ENCODE measurements around the gene PARD3B. TPM values are rescaled to one million over a fixed set of nuclear protein-coding genes. Genes with fewer than 3 reads are reported as not detected.

Gene PARD3B
- total RNA-seq, 1 experiment from 2014 or later, result 6.4 TPM

DNA sequence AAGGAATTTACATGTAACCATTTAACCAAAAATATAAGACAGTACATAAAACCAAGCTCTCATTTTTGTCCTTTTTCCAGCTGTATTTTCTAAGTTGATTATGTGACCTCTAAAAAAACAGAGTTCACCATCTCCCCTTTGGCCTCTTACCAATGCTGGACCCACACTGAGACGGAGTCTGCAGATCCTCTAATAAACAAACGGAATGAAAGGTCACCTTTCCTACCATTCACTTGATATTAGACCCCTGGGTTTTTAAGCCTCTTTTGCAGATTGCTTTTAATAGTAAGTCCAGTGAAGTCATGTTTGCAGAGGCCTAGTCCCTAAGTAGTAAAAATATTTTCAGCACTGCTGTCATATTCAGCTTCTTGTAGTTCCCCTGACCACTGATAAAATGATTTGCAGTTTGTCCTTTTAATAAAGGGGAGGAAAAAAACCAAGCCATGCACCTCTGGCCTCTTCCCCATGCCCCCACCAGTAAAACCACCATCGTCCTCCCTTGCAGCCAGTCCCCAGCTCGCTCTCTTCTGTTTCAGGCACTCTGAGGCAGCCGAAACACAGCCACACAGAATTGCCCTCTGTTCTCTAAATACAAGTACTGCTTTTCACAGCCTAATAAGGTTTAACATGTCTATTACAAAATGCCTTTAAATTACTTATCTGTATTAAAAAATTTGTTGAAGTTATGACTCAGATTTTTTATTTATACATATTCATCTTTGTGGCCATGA lies 427.5 kb downstream of the PARD3B start:
- Histone ChIP-seq H3K23ac (ENCODE audit: insufficient read length, low read depth, low read length) (no peak overlapping the region), H4K8ac (replicated peaks; ENCODE audit: insufficient read length, low read depth, low read length) (no peak overlapping the region), H2BK12ac (ENCODE audit: insufficient read length, low read depth, low read length) (no peak overlapping the region), H3K56ac (ENCODE audit: insufficient read length, low read depth, low read length) (no peak overlapping the region), H4K91ac (ENCODE audit: insufficient read length, low read depth, low read length) (no peak overlapping the region), H2BK5ac (ENCODE audit: insufficient read length, low read length) (no peak overlapping the region), H3K4me2 (ENCODE audit: insufficient read depth, insufficient read length, low read length) (no peak overlapping the region), H2BK120ac (ENCODE audit: low read depth, low read length, poor library complexity, severe bottlenecking) (no peak overlapping the region), H3K79me2 (ENCODE audit: insufficient read depth, low read length) (no peaks in the 10 kb centered on the region), H3K27me3 (ENCODE audit: insufficient read depth, low read length) (no peaks in the 10 kb centered on the region), H4K5ac (ENCODE audit: insufficient read length, low read depth, low read length) (no peak overlapping the region), H3K14ac (ENCODE audit: insufficient read depth, low read length) (no peak overlapping the region), H4K20me1 (ENCODE audit: control insufficient read depth, insufficient read depth, insufficient read length) (no peaks in the 10 kb centered on the region), H3K4ac (ENCODE audit: low read depth, low read length) (no peak overlapping the region), H3K18ac (ENCODE audit: insufficient read length, low read depth, low read length) (no peak overlapping the region), H3K4me1 (ENCODE audit: insufficient read depth, low read length) (no peaks in the 10 kb centered on the region), H3T11ph (ENCODE audit: low read length) (no peak overlapping the region), H3K9me3 (ENCODE audit: control insufficient read depth, low read depth, low read length) (no peaks in the 10 kb centered on the region), H3K79me1 (ENCODE audit: insufficient read depth, low read depth, low read length, poor library complexity, severe bottlenecking) (no peaks in the 10 kb centered on the region), H3K9ac (ENCODE audit: extremely low read depth, insufficient read length, low read length) (no peak overlapping the region), H3K27ac (ENCODE audit: insufficient read length, low read depth, low read length) (no peak overlapping the region), H2AK5ac (ENCODE audit: insufficient read length, low read length) (no peak overlapping the region), H3K23me2 (ENCODE audit: insufficient read length, low read depth, low read length, poor library complexity, severe bottlenecking) (no peaks in the 10 kb centered on the region), H2AFZ (ENCODE audit: low read length) (no peak overlapping the region), H2BK20ac (ENCODE audit: low read depth, low read length, poor library complexity, severe bottlenecking) (no peak overlapping the region), H2BK15ac (ENCODE audit: low read depth, low read length) (no peak overlapping the region)
- Mint-ChIP-seq H3K27me3 (ENCODE audit: low read depth) (no peaks in the 10 kb centered on the region), H3K36me3 (ENCODE audit: insufficient read depth in 1 of 3, low read depth in 3 of 3) (no peaks in the 10 kb centered on the region), H3K4me3 (no peak overlapping the region), H3K4me1 (peaks cover 7 to 8% of the 10 kb centered on the region in 2 experiments), H3K9me3 (no peaks in the 10 kb centered on the region), H3K27ac (peak overlapping the region in 2 of 3 experiments; percentile 70 to 82; a peak in 2 of 7 replicates)
- no CpG with 5 or more reads among the region's 5 CpGs for WGBS (ENCODE audit: extremely low coverage, insufficient read length, low lambda C conversion rate)
- no peak for DNase-seq
- TF ChIP-seq, protein P1, sequence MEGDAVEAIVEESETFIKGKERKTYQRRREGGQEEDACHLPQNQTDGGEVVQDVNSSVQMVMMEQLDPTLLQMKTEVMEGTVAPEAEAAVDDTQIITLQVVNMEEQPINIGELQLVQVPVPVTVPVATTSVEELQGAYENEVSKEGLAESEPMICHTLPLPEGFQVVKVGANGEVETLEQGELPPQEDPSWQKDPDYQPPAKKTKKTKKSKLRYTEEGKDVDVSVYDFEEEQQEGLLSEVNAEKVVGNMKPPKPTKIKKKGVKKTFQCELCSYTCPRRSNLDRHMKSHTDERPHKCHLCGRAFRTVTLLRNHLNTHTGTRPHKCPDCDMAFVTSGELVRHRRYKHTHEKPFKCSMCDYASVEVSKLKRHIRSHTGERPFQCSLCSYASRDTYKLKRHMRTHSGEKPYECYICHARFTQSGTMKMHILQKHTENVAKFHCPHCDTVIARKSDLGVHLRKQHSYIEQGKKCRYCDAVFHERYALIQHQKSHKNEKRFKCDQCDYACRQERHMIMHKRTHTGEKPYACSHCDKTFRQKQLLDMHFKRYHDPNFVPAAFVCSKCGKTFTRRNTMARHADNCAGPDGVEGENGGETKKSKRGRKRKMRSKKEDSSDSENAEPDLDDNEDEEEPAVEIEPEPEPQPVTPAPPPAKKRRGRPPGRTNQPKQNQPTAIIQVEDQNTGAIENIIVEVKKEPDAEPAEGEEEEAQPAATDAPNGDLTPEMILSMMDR (conservative IDR thresholded peaks at IDR 0.05), result no peak

All from H9 (cell line).